Gastroesophageal sphincter (tissue), 3 donors: Measurements from ENCODE around the gene MSANTD1.

Experiments
- POLR2A ChIP-seq, 2 donors: fragments of 450-650 bp; IDR thresholded peaks; one replicate each; pipeline ENCODE4 v1.6.1; 2017; ENCODE audit warnings: antibody characterized with exemption in 2 of 2, mild to moderate bottlenecking in 2 of 2, moderate library complexity in 1 of 2
- TF ChIP-seq, protein P1 (sequence below), 4 experiments: fragments of 200-600 bp in 2 of 4; fragments of 450-650 bp in 2 of 4; sonication (generic) in 1 of 4; IDR thresholded peaks; one replicate each; pipeline ENCODE4 v1.5.1; 2017 to 2019; ENCODE audit warnings: antibody characterized with exemption in 4 of 4, mild to moderate bottlenecking in 2 of 4, moderate library complexity in 2 of 4

DNA sequence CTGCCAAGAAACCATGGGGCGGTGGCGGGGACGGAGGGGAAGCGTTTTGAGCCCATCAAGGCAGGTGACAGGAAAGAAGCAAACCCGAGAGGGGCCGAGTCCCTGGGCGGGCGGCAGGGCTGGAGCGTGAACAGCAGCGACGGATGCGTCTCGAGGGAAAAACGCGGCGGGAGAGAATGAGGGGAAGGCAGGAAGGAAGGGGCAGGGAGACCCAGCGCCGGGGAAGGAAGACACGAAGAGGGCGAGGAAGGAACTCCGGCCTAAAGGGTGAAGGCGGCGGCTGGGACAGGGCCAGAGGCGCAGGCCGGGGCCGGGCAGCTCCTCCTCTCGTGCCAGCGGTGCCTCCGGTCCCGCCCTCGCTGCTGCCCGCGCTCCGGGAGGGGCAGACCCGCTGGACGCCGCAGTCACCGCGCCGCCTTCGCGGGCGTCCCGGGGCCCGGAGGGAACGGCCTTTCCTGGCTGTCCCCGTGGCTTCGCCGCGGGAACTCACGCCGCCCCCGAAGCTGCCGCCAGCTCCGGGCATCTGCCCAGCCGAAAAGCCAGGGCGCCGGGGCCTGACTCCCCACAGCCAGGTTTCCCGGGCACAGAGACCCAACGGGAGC lies 43.1 kb downstream of the MSANTD1 start:
- TF ChIP-seq, protein P1, sequence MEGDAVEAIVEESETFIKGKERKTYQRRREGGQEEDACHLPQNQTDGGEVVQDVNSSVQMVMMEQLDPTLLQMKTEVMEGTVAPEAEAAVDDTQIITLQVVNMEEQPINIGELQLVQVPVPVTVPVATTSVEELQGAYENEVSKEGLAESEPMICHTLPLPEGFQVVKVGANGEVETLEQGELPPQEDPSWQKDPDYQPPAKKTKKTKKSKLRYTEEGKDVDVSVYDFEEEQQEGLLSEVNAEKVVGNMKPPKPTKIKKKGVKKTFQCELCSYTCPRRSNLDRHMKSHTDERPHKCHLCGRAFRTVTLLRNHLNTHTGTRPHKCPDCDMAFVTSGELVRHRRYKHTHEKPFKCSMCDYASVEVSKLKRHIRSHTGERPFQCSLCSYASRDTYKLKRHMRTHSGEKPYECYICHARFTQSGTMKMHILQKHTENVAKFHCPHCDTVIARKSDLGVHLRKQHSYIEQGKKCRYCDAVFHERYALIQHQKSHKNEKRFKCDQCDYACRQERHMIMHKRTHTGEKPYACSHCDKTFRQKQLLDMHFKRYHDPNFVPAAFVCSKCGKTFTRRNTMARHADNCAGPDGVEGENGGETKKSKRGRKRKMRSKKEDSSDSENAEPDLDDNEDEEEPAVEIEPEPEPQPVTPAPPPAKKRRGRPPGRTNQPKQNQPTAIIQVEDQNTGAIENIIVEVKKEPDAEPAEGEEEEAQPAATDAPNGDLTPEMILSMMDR (IDR thresholded peaks at IDR 0.05): no peak
- TF ChIP-seq POLR2A (IDR thresholded peaks at IDR 0.05): no peak
